ENCODE data around the gene H1-8. TPM values are rescaled to one million over a fixed set of nuclear protein-coding genes. Genes with fewer than 3 reads are reported as not detected.

H1-8 gene
- total and polyA plus RNA-seq, 2 experiments from 2014 or later, result not detected

- no peak for TF ChIP-seq CTCF (IDR thresholded peaks at IDR 0.05; ENCODE audit: low read depth, low read length)
- Histone ChIP-seq H3K27me3 (no peaks in the 10 kb centered on the region), H3K9me3 (ENCODE audit: low read depth) (no peaks in the 10 kb centered on the region), H3K4me3 (no peak overlapping the region), H3K27ac (no peak overlapping the region), H3K4me1 (ENCODE audit: low read depth) (peaks cover 23% of the 10 kb centered on the region), H3K36me3 (no peaks in the 10 kb centered on the region)
- no peak for DNase-seq (ENCODE audit: low read depth in 1 of 2, low spot score in 1 of 2)
Observed at GRCh38 chr3:129563332-129563731, 20.4 kb downstream of the H1-8 start.

- peak in 1 of 2 donors; percentile 35 for DNase-seq (ENCODE audit: low read depth in 1 of 2, low spot score in 1 of 2)
- Histone ChIP-seq H3K36me3 (no peaks in the 10 kb centered on the region), H3K4me3 (no peak overlapping the region), H3K27ac (no peak overlapping the region), H3K9me3 (ENCODE audit: low read depth) (no peaks in the 10 kb centered on the region), H3K27me3 (no peaks in the 10 kb centered on the region), H3K4me1 (ENCODE audit: low read depth) (peaks cover 17% of the 10 kb centered on the region)
- no peak for TF ChIP-seq CTCF (IDR thresholded peaks at IDR 0.05; ENCODE audit: low read depth, low read length)
Observed at GRCh38 chr3:129563850-129564535, 21.0 kb downstream of the H1-8 start.

GRCh38 chr3:129564981-129565644 is 22.1 kb downstream of the H1-8 start:
- peaks cover 15% of the 10 kb centered on the region for H3K4me1 ChIP-seq (ENCODE audit: low read depth)
- no peak overlapping the region for H3K27ac ChIP-seq
- no peaks in the 10 kb centered on the region for H3K36me3 ChIP-seq

GRCh38 chr3:129565902-129566301 is 22.9 kb downstream of the H1-8 start:
- H3K36me3 ChIP-seq, result no peaks in the 10 kb centered on the region
- DNase-seq (ENCODE audit: low read depth in 1 of 2, low spot score in 1 of 2), result no peak

More at GRCh38 chr3:129564981-129565644, 22.1 kb downstream of the H1-8 start:
- no peak for DNase-seq (ENCODE audit: low read depth in 1 of 2, low spot score in 1 of 2)
- Histone ChIP-seq H3K4me3 (no peak overlapping the region), H3K27me3 (no peaks in the 10 kb centered on the region), H3K9me3 (ENCODE audit: low read depth) (no peaks in the 10 kb centered on the region)
- TF ChIP-seq CTCF (IDR thresholded peaks at IDR 0.05; ENCODE audit: low read depth, low read length), result no peak

GRCh38 chr3:129567176-129567705 is 24.3 kb downstream of the H1-8 start:
- DNase-seq (ENCODE audit: low read depth in 1 of 2, low spot score in 1 of 2), result no peak
- no peak for TF ChIP-seq CTCF (IDR thresholded peaks at IDR 0.05; ENCODE audit: low read depth, low read length)
- H3K36me3 ChIP-seq, result no peaks in the 10 kb centered on the region
- H3K4me1 ChIP-seq (ENCODE audit: low read depth), result no peaks in the 10 kb centered on the region
- no peaks in the 10 kb centered on the region for H3K27me3 ChIP-seq
- no peak overlapping the region for H3K27ac ChIP-seq
- no peaks in the 10 kb centered on the region for H3K9me3 ChIP-seq (ENCODE audit: low read depth)
- H3K4me3 ChIP-seq, result no peak overlapping the region

More at GRCh38 chr3:129565902-129566301, 22.9 kb downstream of the H1-8 start:
- Histone ChIP-seq H3K27me3 (no peaks in the 10 kb centered on the region), H3K9me3 (ENCODE audit: low read depth) (no peaks in the 10 kb centered on the region), H3K4me1 (ENCODE audit: low read depth) (peaks cover 7% of the 10 kb centered on the region), H3K4me3 (no peak overlapping the region), H3K27ac (no peak overlapping the region)
- TF ChIP-seq CTCF (IDR thresholded peaks at IDR 0.05; ENCODE audit: low read depth, low read length), result no peak
